Neuronal stem cell (in vitro differentiated cells): ENCODE data around the gene TXNDC17.

Experiments
- DNase-seq: peaks from one replicate; pipeline ENCODE4 v3.0.0-alpha.2; 2013; ENCODE audit warnings: low spot score
- H2AFZ ChIP-seq: one replicate; pipeline ENCODE4 v1.6.1; 2013; ENCODE audit warnings: mild to moderate bottlenecking, low read length, inconsistent platforms
- H2AK5ac ChIP-seq: 2 replicates; pipeline ENCODE4 v1.6.1; 2013; ENCODE audit warnings: low read depth, mild to moderate bottlenecking, inconsistent platforms, low read length, moderate library complexity, mixed read lengths
- H2BK120ac ChIP-seq: 2 replicates; pipeline ENCODE4 v1.6.1; 2013; ENCODE audit warnings: low read depth, mild to moderate bottlenecking, inconsistent platforms, low read length, moderate library complexity, mixed read lengths
- H2BK12ac ChIP-seq: one replicate; pipeline ENCODE4 v1.6.1; 2013; ENCODE audit warnings: low read length, inconsistent platforms
- H2BK15ac ChIP-seq: 2 replicates; pipeline ENCODE4 v1.6.1; 2013; ENCODE audit warnings: mild to moderate bottlenecking, low read length, inconsistent platforms, mixed read lengths
- H2BK5ac ChIP-seq: one replicate; pipeline ENCODE4 v1.6.1; 2013; ENCODE audit warnings: inconsistent platforms, mild to moderate bottlenecking, low read length, moderate library complexity
- H3K14ac ChIP-seq: one replicate; pipeline ENCODE4 v1.6.1; 2013; ENCODE audit warnings: low read length, inconsistent platforms
- H3K18ac ChIP-seq: 2 replicates; pipeline ENCODE4 v1.6.1; 2013; ENCODE audit warnings: low read length, inconsistent platforms
- H3K23ac ChIP-seq: 2 replicates; pipeline ENCODE4 v1.6.1; 2013; ENCODE audit warnings: low read depth, mild to moderate bottlenecking, mixed read lengths, low read length, inconsistent platforms; ENCODE audit not compliant: poor library complexity
- H3K27ac ChIP-seq: replicated peaks from 3 replicates; pipeline ENCODE4 v1.5.1; 2013; ENCODE audit warnings: low read length, inconsistent platforms
- H3K27me3 ChIP-seq, 3 experiments: 2 replicates each; pipeline ENCODE4 v1.6.1; 2013; ENCODE audit warnings: low read length in 3 of 3, mild to moderate bottlenecking in 2 of 3, inconsistent platforms in 1 of 3, low read depth in 1 of 3, mixed read lengths in 1 of 3, moderate library complexity in 1 of 3; ENCODE audit not compliant: control insufficient read depth in 3 of 3, insufficient read depth in 3 of 3
- H3K36me3 ChIP-seq, 2 donors: replicated peaks in 1 of 2; 2 replicates each; pipeline ENCODE4 v1.6.1; 2013; ENCODE audit warnings: low read length in 2 of 2; ENCODE audit not compliant: control insufficient read depth in 2 of 2, insufficient read depth in 2 of 2
- H3K4ac ChIP-seq: 2 replicates; pipeline ENCODE4 v1.6.1; 2013; ENCODE audit warnings: inconsistent platforms, mild to moderate bottlenecking, low read length, moderate library complexity
- H3K4me1 ChIP-seq, 2 donors: 1 replicate in 1 of 2; 2 replicates in 1 of 2; pipeline ENCODE4 v1.6.1; 2013; ENCODE audit warnings: low read length in 2 of 2, low read depth in 1 of 2; ENCODE audit not compliant: control insufficient read depth in 2 of 2, insufficient read depth in 1 of 2
- H3K4me2 ChIP-seq: one replicate; pipeline ENCODE4 v1.6.1; 2013; ENCODE audit warnings: mild to moderate bottlenecking, low read length, inconsistent platforms; ENCODE audit not compliant: insufficient read depth, poor library complexity, severe bottlenecking
- H3K4me3 ChIP-seq, 2 donors: 2 replicates each; pipeline ENCODE4 v1.5.1; 2013; ENCODE audit warnings: low read length in 2 of 2, mild to moderate bottlenecking in 2 of 2, inconsistent platforms in 1 of 2, moderate library complexity in 1 of 2
- H3K79me1 ChIP-seq: one replicate; pipeline ENCODE4 v1.6.1; 2013; ENCODE audit warnings: low read depth, mild to moderate bottlenecking, inconsistent platforms, low read length, moderate library complexity
- H3K9ac ChIP-seq: one replicate; pipeline ENCODE4 v1.6.1; 2013; ENCODE audit warnings: mild to moderate bottlenecking, low read depth, low read length, inconsistent platforms; ENCODE audit not compliant: poor library complexity
- H3K9me3 ChIP-seq, 2 donors: replicated peaks in 1 of 2; 2 replicates each; pipeline versions ENCODE3 to v1.6.1; 2013; ENCODE audit warnings: low read length in 2 of 2, mild to moderate bottlenecking in 2 of 2, inconsistent platforms in 1 of 2, low read depth in 1 of 2, mixed read lengths in 1 of 2, moderate library complexity in 1 of 2; ENCODE audit not compliant: control insufficient read depth in 2 of 2, insufficient read depth in 1 of 2
- H4K8ac ChIP-seq: one replicate; pipeline ENCODE4 v1.6.1; 2013; ENCODE audit warnings: low read depth, mild to moderate bottlenecking, inconsistent platforms, low read length, moderate library complexity
- H4K91ac ChIP-seq: one replicate; pipeline ENCODE4 v1.6.1; 2013; ENCODE audit warnings: low read length, low read depth, mild to moderate bottlenecking, inconsistent platforms; ENCODE audit not compliant: poor library complexity
- WGBS, 2 donors: extraction: QIAGEN DNeasy Blood & Tissue Kit; methylation state at CpG; one replicate each; pipeline ENCODE4 v1.1.7; 2013; ENCODE audit warnings: missing lambda C conversion rate in 2 of 2, mixed read lengths in 1 of 2; ENCODE audit not compliant: insufficient read length in 2 of 2, insufficient replicate concordance in 1 of 2; ENCODE audit errors: extremely low coverage in 2 of 2; 5-methylcytosine and 5-hydroxymethylcytosine counted together

The TXNDC17 gene

DNA sequence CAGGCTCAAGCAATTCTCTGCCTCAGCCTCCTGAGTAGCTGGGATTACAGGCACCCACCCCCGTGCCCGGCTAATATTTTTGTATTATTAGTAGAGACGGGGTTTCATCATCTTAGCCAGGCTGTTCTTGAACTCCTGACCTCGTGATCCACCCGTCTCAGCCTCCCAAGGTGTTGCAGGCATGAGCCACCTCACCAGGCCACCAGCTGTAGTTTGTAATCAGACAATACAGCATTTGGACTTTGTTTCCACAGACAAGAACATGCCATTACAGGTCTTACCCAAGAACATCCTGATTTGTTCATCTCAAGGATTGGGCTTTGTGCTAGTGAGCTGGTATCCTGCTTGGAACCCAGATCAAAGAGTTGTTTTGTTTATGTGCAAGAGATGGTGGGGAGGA is 40.8 kb downstream of the TXNDC17 start:
- WGBS, 2 donors, result no CpG with 5 or more reads among the region's 5 CpGs
- Histone ChIP-seq H3K27me3 (peaks cover 0 to 31% (median 0%) of the 10 kb centered on the region in 3 experiments), H2BK120ac (no peak overlapping the region), H3K18ac (no peak overlapping the region), H3K9me3 (no peaks in the 10 kb centered on the region), H3K4ac (no peak overlapping the region), H2BK12ac (no peak overlapping the region), H2BK15ac (no peak overlapping the region), H3K4me1 (no peaks in the 10 kb centered on the region), H3K23ac (no peak overlapping the region), H2BK5ac (no peak overlapping the region), H3K27ac (no peak overlapping the region), H3K14ac (no peak overlapping the region), H3K4me2 (no peak overlapping the region), H3K36me3 (no peaks in the 10 kb centered on the region), H4K91ac (no peak overlapping the region), H3K4me3 (no peak overlapping the region), H4K8ac (no peak overlapping the region), H2AFZ (no peak overlapping the region), H3K9ac (no peak overlapping the region), H2AK5ac (no peak overlapping the region), H3K79me1 (no peaks in the 10 kb centered on the region)
- DNase-seq, result no peak

- Histone ChIP-seq H3K4me1 (no peaks in the 10 kb centered on the region), H3K23ac (no peak overlapping the region), H2AFZ (no peak overlapping the region), H3K27me3 (peaks cover 0 to 31% (median 0%) of the 10 kb centered on the region in 3 experiments), H2BK12ac (no peak overlapping the region), H3K27ac (no peak overlapping the region), H3K18ac (no peak overlapping the region), H2AK5ac (no peak overlapping the region), H3K9me3 (no peaks in the 10 kb centered on the region), H4K8ac (no peak overlapping the region), H2BK15ac (no peak overlapping the region), H3K79me1 (no peaks in the 10 kb centered on the region), H2BK120ac (no peak overlapping the region), H2BK5ac (no peak overlapping the region), H4K91ac (no peak overlapping the region), H3K4me3 (no peak overlapping the region), H3K4ac (no peak overlapping the region), H3K4me2 (no peak overlapping the region), H3K36me3 (no peaks in the 10 kb centered on the region), H3K9ac (no peak overlapping the region), H3K14ac (no peak overlapping the region)
- no peak for DNase-seq
- no CpG with 5 or more reads among the region's 4 CpGs for WGBS, 2 donors
Measured at GRCh38 chr17:6682339-6682738, 41.5 kb downstream of the TXNDC17 start.

DNA sequence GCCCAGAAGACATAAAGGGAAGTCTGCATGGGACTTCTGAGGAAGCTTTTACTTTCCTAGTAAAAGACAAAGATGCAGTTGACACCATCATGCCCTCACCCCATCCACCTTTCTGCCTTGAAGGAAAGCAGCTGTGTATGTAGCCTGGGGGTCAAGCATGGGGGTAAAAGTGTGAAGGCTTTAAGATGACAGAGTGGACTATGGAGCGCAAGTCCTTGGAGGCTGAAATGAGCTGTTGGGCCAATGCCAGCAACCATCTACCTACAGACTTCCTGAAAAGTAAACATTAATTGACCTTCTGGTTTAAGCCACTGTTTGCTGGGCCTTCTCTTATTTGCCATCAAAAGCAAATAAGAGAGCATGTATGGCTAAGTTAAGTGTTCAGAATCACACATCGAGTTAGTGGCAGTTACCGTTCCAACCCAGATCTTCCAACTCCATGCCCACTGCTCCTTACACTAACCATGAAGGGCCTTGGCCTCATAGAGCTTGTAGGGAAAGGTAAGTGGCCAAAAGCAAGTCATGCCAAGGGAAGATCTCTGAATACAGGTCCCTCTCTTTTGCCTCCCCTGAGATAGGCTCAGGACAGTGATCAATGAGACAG is 42.3 kb downstream of the TXNDC17 start:
- H3K4me3 ChIP-seq, result no peak overlapping the region
- H2AFZ ChIP-seq, result no peak overlapping the region
- H3K4me2 ChIP-seq, result no peak overlapping the region
- H4K8ac ChIP-seq, result no peak overlapping the region
- no peak overlapping the region for H2BK12ac ChIP-seq
- H2AK5ac ChIP-seq, result no peak overlapping the region
- H3K36me3 ChIP-seq, result no peaks in the 10 kb centered on the region
- DNase-seq, result no peak
- H2BK5ac ChIP-seq, result no peak overlapping the region
- H2BK120ac ChIP-seq, result no peak overlapping the region
- H3K27ac ChIP-seq, result no peak overlapping the region
- no peak overlapping the region for H3K9ac ChIP-seq
- peaks cover 0 to 25% (median 0%) of the 10 kb centered on the region in 3 experiments for H3K27me3 ChIP-seq
- no peak overlapping the region for H3K18ac ChIP-seq
- H3K14ac ChIP-seq, result no peak overlapping the region
- no peak overlapping the region for H3K4ac ChIP-seq
- no peaks in the 10 kb centered on the region for H3K79me1 ChIP-seq
- WGBS, 2 donors, result no CpG with 5 or more reads among the region's 3 CpGs
- H2BK15ac ChIP-seq, result no peak overlapping the region
- H3K9me3 ChIP-seq, result no peaks in the 10 kb centered on the region
- no peak overlapping the region for H4K91ac ChIP-seq
- H3K4me1 ChIP-seq, result no peaks in the 10 kb centered on the region
- no peak overlapping the region for H3K23ac ChIP-seq

DNA sequence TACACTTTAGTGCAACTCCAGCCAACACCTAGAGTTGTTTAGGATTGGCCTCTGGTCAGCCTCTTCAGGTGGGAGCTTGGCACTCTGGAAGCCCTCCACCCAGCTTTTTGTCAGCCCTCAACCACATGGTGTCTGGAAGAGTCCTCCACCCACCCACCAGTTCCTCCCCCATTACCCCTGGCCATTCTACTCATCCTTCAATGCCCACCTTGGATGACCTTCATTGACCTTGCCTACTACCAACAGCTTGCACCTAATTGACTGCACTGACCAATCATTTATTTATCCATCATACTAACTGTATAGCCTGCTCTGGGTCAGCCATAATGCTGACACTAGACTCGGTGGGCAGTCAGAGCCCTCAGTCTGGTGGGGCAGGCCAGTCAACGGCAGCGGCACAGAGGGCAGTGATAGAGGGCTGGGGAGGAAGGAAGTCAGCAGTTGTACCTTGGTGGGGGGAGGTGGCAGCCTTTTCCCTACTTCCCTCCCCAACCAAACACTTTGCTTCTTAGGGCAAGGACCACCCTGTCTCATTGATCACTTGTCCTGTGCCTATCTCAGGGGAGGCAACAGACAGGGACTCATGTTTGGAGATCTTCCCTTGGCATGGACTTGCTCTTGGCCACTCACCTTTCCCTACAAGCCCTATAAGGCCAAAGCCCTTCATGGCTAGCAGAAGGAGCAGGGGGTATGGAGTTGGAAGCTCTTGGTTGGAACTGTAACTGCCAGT is 43.0 kb downstream of the TXNDC17 start:
- H3K4ac ChIP-seq, result peak overlapping the region; percentile 66
- DNase-seq, result no peak
- peak overlapping the region; percentile 44 for H4K8ac ChIP-seq
- no peaks in the 10 kb centered on the region for H3K79me1 ChIP-seq
- no peaks in the 10 kb centered on the region for H3K4me1 ChIP-seq
- H3K27me3 ChIP-seq, result peaks cover 0 to 25% (median 0%) of the 10 kb centered on the region in 3 experiments
- no peaks in the 10 kb centered on the region for H3K9me3 ChIP-seq
- H4K91ac ChIP-seq, result no peak overlapping the region
- no peaks in the 10 kb centered on the region for H3K36me3 ChIP-seq
- H2BK5ac ChIP-seq, result no peak overlapping the region
- no peak overlapping the region for H2BK15ac ChIP-seq
- H3K4me3 ChIP-seq, result no peak overlapping the region
- H3K27ac ChIP-seq, result no peak overlapping the region
- no CpG with 5 or more reads among the region's 3 CpGs for WGBS, 2 donors
- H2BK12ac ChIP-seq, result no peak overlapping the region
- no peak overlapping the region for H2AFZ ChIP-seq
- no peak overlapping the region for H3K18ac ChIP-seq
- peak overlapping the region; percentile 10 for H3K9ac ChIP-seq
- H3K4me2 ChIP-seq, result no peak overlapping the region
- H2BK120ac ChIP-seq, result no peak overlapping the region
- no peak overlapping the region for H3K23ac ChIP-seq
- H3K14ac ChIP-seq, result no peak overlapping the region
- no peak overlapping the region for H2AK5ac ChIP-seq
